Testis (tissue), 2 donors: ENCODE results near the gene INTS6.

ENCODE experiments used
- CTCF ChIP-seq, 3 experiments: fragments of 450-650 bp in 2 of 3; fragments of 200-600 bp in 1 of 3; sonication (generic) in 1 of 3; IDR thresholded peaks; one replicate each; pipeline ENCODE4 v1.5.1; 2016 to 2019; ENCODE audit warnings: antibody characterized with exemption in 3 of 3, mild to moderate bottlenecking in 2 of 3, moderate library complexity in 1 of 3
- POLR2A ChIP-seq: fragments of 450-650 bp; IDR thresholded peaks from one replicate; pipeline ENCODE4 v1.6.1; 2017; ENCODE audit warnings: antibody characterized with exemption, mild to moderate bottlenecking, moderate library complexity

- TF ChIP-seq CTCF (IDR thresholded peaks at IDR 0.05) (no peak), POLR2A (no peak)
These were observed 91.7 kb downstream of the INTS6 start for GRCh38 chr13:51361106-51361505.
